Measurements from ENCODE around the gene SMAGP.

SMAGP gene

GRCh38 chr12:51200156-51200555 lies 70.1 kb downstream of the SMAGP start:
- H4K8ac ChIP-seq (ENCODE audit: low read depth, low read length), result no peak overlapping the region
- H2BK15ac ChIP-seq (replicated peaks; ENCODE audit: low read depth), result no peak overlapping the region
- no peak overlapping the region for H3K18ac ChIP-seq (ENCODE audit: low read length)
- H3K27me3 ChIP-seq (ENCODE audit: insufficient read depth, low read length, poor library complexity), result no peaks in the 10 kb centered on the region
- H3K27ac ChIP-seq (ENCODE audit: low read depth, low read length), result no peak overlapping the region
- H3K79me1 ChIP-seq (ENCODE audit: low read length), result no peaks in the 10 kb centered on the region
- no peak overlapping the region for H3K56ac ChIP-seq (ENCODE audit: low read length)
- no peaks in the 10 kb centered on the region for H3K36me3 ChIP-seq (ENCODE audit: control insufficient read depth, insufficient read depth, low read length)
- H3K4me3 ChIP-seq (ENCODE audit: low read length), result no peak overlapping the region
- H3K23ac ChIP-seq (ENCODE audit: low read length), result no peak overlapping the region
- no peak overlapping the region for H2AK5ac ChIP-seq (ENCODE audit: low read length)
- H4K5ac ChIP-seq (ENCODE audit: low read length), result no peak overlapping the region
- DNase-seq, result no peak
- no peaks in the 10 kb centered on the region for H3K4me1 ChIP-seq (ENCODE audit: control insufficient read depth, low read depth, low read length)
- no peak overlapping the region for H2BK120ac ChIP-seq (ENCODE audit: low read depth, low read length)
- no CpG with 5 or more reads among the region's 7 CpGs for WGBS (ENCODE audit: extremely low coverage, insufficient coverage, low lambda C conversion rate)
- H3K9ac ChIP-seq (ENCODE audit: low read length), result no peak overlapping the region
- no peak overlapping the region for H3K4ac ChIP-seq (ENCODE audit: low read depth, low read length)
- H2BK5ac ChIP-seq (ENCODE audit: low read length), result no peak overlapping the region
- H3K79me2 ChIP-seq (ENCODE audit: control insufficient read depth, insufficient read depth, low read length), result no peaks in the 10 kb centered on the region
- H3K4me2 ChIP-seq (ENCODE audit: low read length), result no peak overlapping the region

GRCh38 chr12:51199366-51199945 lies 70.8 kb downstream of the SMAGP start:
- H3K27me3 ChIP-seq (ENCODE audit: insufficient read depth, low read length, poor library complexity), result no peaks in the 10 kb centered on the region
- WGBS (ENCODE audit: extremely low coverage, insufficient coverage, low lambda C conversion rate), result no CpG with 5 or more reads among the region's 10 CpGs
- no peak for DNase-seq

GRCh38 chr12:51198568-51199365 lies 71.4 kb downstream of the SMAGP start:
- no peak overlapping the region for H3K56ac ChIP-seq (ENCODE audit: low read length)
- no peak overlapping the region for H3K23ac ChIP-seq (ENCODE audit: low read length)
- no peak overlapping the region for H3K18ac ChIP-seq (ENCODE audit: low read length)
- no peak overlapping the region for H4K8ac ChIP-seq (ENCODE audit: low read depth, low read length)
- H3K4me1 ChIP-seq (ENCODE audit: control insufficient read depth, low read depth, low read length), result no peaks in the 10 kb centered on the region
- H3K27ac ChIP-seq (ENCODE audit: low read depth, low read length), result no peak overlapping the region
- DNase-seq, result no peak
- H3K79me2 ChIP-seq (ENCODE audit: control insufficient read depth, insufficient read depth, low read length), result no peaks in the 10 kb centered on the region
- no peak overlapping the region for H3K4me3 ChIP-seq (ENCODE audit: low read length)
- no peak overlapping the region for H3K9ac ChIP-seq (ENCODE audit: low read length)
- no peaks in the 10 kb centered on the region for H3K36me3 ChIP-seq (ENCODE audit: control insufficient read depth, insufficient read depth, low read length)
- no CpG with 5 or more reads among the region's 16 CpGs for WGBS (ENCODE audit: extremely low coverage, insufficient coverage, low lambda C conversion rate)
- no peak overlapping the region for H2AK5ac ChIP-seq (ENCODE audit: low read length)
- H3K79me1 ChIP-seq (ENCODE audit: low read length), result no peaks in the 10 kb centered on the region
- H3K4me2 ChIP-seq (ENCODE audit: low read length), result no peak overlapping the region
- H2BK5ac ChIP-seq (ENCODE audit: low read length), result no peak overlapping the region
- no peak overlapping the region for H2BK120ac ChIP-seq (ENCODE audit: low read depth, low read length)
- no peak overlapping the region for H3K4ac ChIP-seq (ENCODE audit: low read depth, low read length)
- H3K27me3 ChIP-seq (ENCODE audit: insufficient read depth, low read length, poor library complexity), result no peaks in the 10 kb centered on the region
- no peak overlapping the region for H4K5ac ChIP-seq (ENCODE audit: low read length)
- no peak overlapping the region for H2BK15ac ChIP-seq (replicated peaks; ENCODE audit: low read depth)

More at GRCh38 chr12:51199366-51199945, 70.8 kb downstream of the SMAGP start:
- no peak overlapping the region for H4K5ac ChIP-seq (ENCODE audit: low read length)
- no peaks in the 10 kb centered on the region for H3K79me1 ChIP-seq (ENCODE audit: low read length)
- H3K79me2 ChIP-seq (ENCODE audit: control insufficient read depth, insufficient read depth, low read length), result no peaks in the 10 kb centered on the region
- H3K4me1 ChIP-seq (ENCODE audit: control insufficient read depth, low read depth, low read length), result no peaks in the 10 kb centered on the region
- no peak overlapping the region for H3K56ac ChIP-seq (ENCODE audit: low read length)
- no peak overlapping the region for H3K4ac ChIP-seq (ENCODE audit: low read depth, low read length)
- no peak overlapping the region for H3K23ac ChIP-seq (ENCODE audit: low read length)
- H3K36me3 ChIP-seq (ENCODE audit: control insufficient read depth, insufficient read depth, low read length), result no peaks in the 10 kb centered on the region
- no peak overlapping the region for H3K4me3 ChIP-seq (ENCODE audit: low read length)
- H2AK5ac ChIP-seq (ENCODE audit: low read length), result no peak overlapping the region
- H2BK120ac ChIP-seq (ENCODE audit: low read depth, low read length), result no peak overlapping the region
- no peak overlapping the region for H3K9ac ChIP-seq (ENCODE audit: low read length)
- H3K18ac ChIP-seq (ENCODE audit: low read length), result no peak overlapping the region
- H2BK5ac ChIP-seq (ENCODE audit: low read length), result no peak overlapping the region
- no peak overlapping the region for H3K27ac ChIP-seq (ENCODE audit: low read depth, low read length)
- H3K4me2 ChIP-seq (ENCODE audit: low read length), result no peak overlapping the region
- H4K8ac ChIP-seq (ENCODE audit: low read depth, low read length), result no peak overlapping the region
- no peak overlapping the region for H2BK15ac ChIP-seq (replicated peaks; ENCODE audit: low read depth)

- Histone ChIP-seq H3K23ac (ENCODE audit: low read length) (no peak overlapping the region), H3K27ac (ENCODE audit: low read depth, low read length) (no peak overlapping the region), H3K36me3 (ENCODE audit: control insufficient read depth, insufficient read depth, low read length) (no peaks in the 10 kb centered on the region), H3K4me3 (ENCODE audit: low read length) (no peak overlapping the region), H3K4me1 (ENCODE audit: control insufficient read depth, low read depth, low read length) (no peaks in the 10 kb centered on the region), H4K5ac (ENCODE audit: low read length) (no peak overlapping the region), H2BK15ac (replicated peaks; ENCODE audit: low read depth) (no peak overlapping the region), H3K18ac (ENCODE audit: low read length) (no peak overlapping the region), H2BK5ac (ENCODE audit: low read length) (no peak overlapping the region), H3K56ac (ENCODE audit: low read length) (no peak overlapping the region), H2AK5ac (ENCODE audit: low read length) (no peak overlapping the region), H3K9ac (ENCODE audit: low read length) (no peak overlapping the region), H3K79me1 (ENCODE audit: low read length) (no peaks in the 10 kb centered on the region), H3K4me2 (ENCODE audit: low read length) (no peak overlapping the region), H3K79me2 (ENCODE audit: control insufficient read depth, insufficient read depth, low read length) (no peaks in the 10 kb centered on the region), H4K8ac (ENCODE audit: low read depth, low read length) (no peak overlapping the region), H2BK120ac (ENCODE audit: low read depth, low read length) (no peak overlapping the region), H3K27me3 (ENCODE audit: insufficient read depth, low read length, poor library complexity) (no peaks in the 10 kb centered on the region), H3K4ac (ENCODE audit: low read depth, low read length) (no peak overlapping the region)
- DNase-seq, result no peak
- no CpG with 5 or more reads among the region's 38 CpGs for WGBS (ENCODE audit: extremely low coverage, insufficient coverage, low lambda C conversion rate)
These were observed 72.3 kb downstream of the SMAGP start for GRCh38 chr12:51197736-51198567.

DNA sequence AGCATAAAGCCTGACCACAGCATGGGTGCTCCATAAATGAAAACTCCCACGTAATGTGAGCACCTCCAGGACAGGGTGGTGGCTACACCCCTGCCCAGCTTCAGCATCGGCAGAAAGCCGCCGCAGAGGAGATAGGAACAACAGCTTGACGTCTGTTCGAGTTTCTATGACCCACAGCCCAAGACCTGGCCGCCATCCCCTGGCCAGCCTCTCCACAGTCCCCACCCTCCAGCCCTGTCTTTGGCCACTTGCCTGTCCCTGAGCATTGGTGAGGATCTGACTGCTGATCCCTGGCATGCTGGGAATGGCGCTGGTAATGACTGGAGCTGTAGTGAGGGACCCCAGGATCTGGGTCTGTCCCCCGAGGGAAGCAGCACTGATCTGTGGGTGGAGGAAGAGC lies 73.7 kb downstream of the SMAGP start:
- WGBS (ENCODE audit: extremely low coverage, insufficient coverage, low lambda C conversion rate), result no CpG with 5 or more reads among the region's 9 CpGs
- H2BK120ac ChIP-seq (ENCODE audit: low read depth, low read length), result no peak overlapping the region
- no peaks in the 10 kb centered on the region for H3K79me1 ChIP-seq (ENCODE audit: low read length)
- no peak overlapping the region for H4K8ac ChIP-seq (ENCODE audit: low read depth, low read length)
- H3K18ac ChIP-seq (ENCODE audit: low read length), result no peak overlapping the region
- no peak overlapping the region for H4K5ac ChIP-seq (ENCODE audit: low read length)
- H3K23ac ChIP-seq (ENCODE audit: low read length), result peak overlapping the region; percentile 24
- H2AK5ac ChIP-seq (ENCODE audit: low read length), result no peak overlapping the region
- no peaks in the 10 kb centered on the region for H3K36me3 ChIP-seq (ENCODE audit: control insufficient read depth, insufficient read depth, low read length)
- no peak overlapping the region for H3K56ac ChIP-seq (ENCODE audit: low read length)
- H3K27ac ChIP-seq (ENCODE audit: low read depth, low read length), result no peak overlapping the region
- no peaks in the 10 kb centered on the region for H3K4me1 ChIP-seq (ENCODE audit: control insufficient read depth, low read depth, low read length)
- no peaks in the 10 kb centered on the region for H3K27me3 ChIP-seq (ENCODE audit: insufficient read depth, low read length, poor library complexity)
- H3K9ac ChIP-seq (ENCODE audit: low read length), result no peak overlapping the region
- no peak overlapping the region for H2BK15ac ChIP-seq (replicated peaks; ENCODE audit: low read depth)
- no peak overlapping the region for H2BK5ac ChIP-seq (ENCODE audit: low read length)
- H3K4me2 ChIP-seq (ENCODE audit: low read length), result no peak overlapping the region
- H3K4ac ChIP-seq (ENCODE audit: low read depth, low read length), result no peak overlapping the region
- no peak for DNase-seq
- no peaks in the 10 kb centered on the region for H3K79me2 ChIP-seq (ENCODE audit: control insufficient read depth, insufficient read depth, low read length)
- no peak overlapping the region for H3K4me3 ChIP-seq (ENCODE audit: low read length)

Data from mesendoderm (in vitro differentiated cells).